Heart right ventricle (tissue), 16 donors: ENCODE results near the gene RNF227. TPM values are rescaled to one million over a fixed set of nuclear protein-coding genes. Genes with fewer than 3 reads are reported as not detected.
A peak's percentile ranks its signal among the peaks of the same experiment; 100 is the strongest.

Source experiments
- ATAC-seq, 8 donors: fragments of 200-7000 bp; cut with Tn5 transposase; one replicate each; pipeline ENCODE4 v1.9.1; 2020; ENCODE audit warnings: mild to moderate bottlenecking in 8 of 8, moderate library complexity in 8 of 8, moderate number of reproducible peaks in 1 of 8
- DNase-seq, 2 donors: peaks; one replicate each; pipeline ENCODE4 v3.0.0-alpha.2; 2020
- H3K27ac ChIP-seq, 10 donors: fragments of 200-600 bp; sonication (generic) in 2 of 10; one replicate each; pipeline versions ENCODE4 v1.5.0 to v1.8.0; 2020 to 2022; ENCODE audit warnings: mild to moderate bottlenecking in 3 of 10
- H3K27me3 ChIP-seq, 7 donors: fragments of 200-600 bp; one replicate each; pipeline ENCODE4 v1.8.0; 2021 to 2022; ENCODE audit warnings: mild to moderate bottlenecking in 2 of 7
- H3K36me3 ChIP-seq, 9 donors: fragments of 200-600 bp; sonication (generic) in 1 of 9; one replicate each; pipeline versions ENCODE4 v1.5.0 to v1.8.0; 2020 to 2022; ENCODE audit warnings: mild to moderate bottlenecking in 2 of 9
- H3K4me1 ChIP-seq, 9 donors: fragments of 200-600 bp; sonication (generic) in 1 of 9; one replicate each; pipeline versions ENCODE4 v1.5.0 to v1.8.0; 2020 to 2022; ENCODE audit warnings: mild to moderate bottlenecking in 4 of 9
- H3K4me3 ChIP-seq, 10 donors: fragments of 200-600 bp; sonication (generic) in 2 of 10; one replicate each; pipeline versions ENCODE4 v1.5.0 to v1.8.0; 2020 to 2022; ENCODE audit warnings: mild to moderate bottlenecking in 7 of 10, moderate library complexity in 2 of 10
- H3K9me3 ChIP-seq, 11 donors: fragments of 200-600 bp in 10 of 11; sonication (generic) in 2 of 11; one replicate each; pipeline versions ENCODE4 v1.5.0 to v1.8.0; 2013 to 2022; ENCODE audit warnings: mild to moderate bottlenecking in 2 of 11, control low read depth in 1 of 11, moderate library complexity in 1 of 11
- WGBS, 2 donors: extraction: QIAGEN DNeasy Blood & Tissue Kit; methylation state at CpG; one replicate each; pipeline ENCODE4 v1.1.7; 2013; ENCODE audit warnings: inconsistent platforms in 1 of 2; 5-methylcytosine and 5-hydroxymethylcytosine counted together
- intact Hi-C, 10 donors: fragments of 100-400 bp; cut with DNase I; formaldehyde crosslinking; loops; one replicate each; pipeline versions ENCODE4 v1.11.1 to v1.14.2; 2022
- polyA plus RNA-seq, 2 donors: library from polyadenylated mRNA; stranded (reverse); fragments of 200-250 nt; gene quantifications; one replicate each; pipeline ENCODE4 v1.2.3, GENCODE V29; 2013
- total RNA-seq, 10 donors: library from RNA; stranded (reverse); fragmentation: NEBNext Ultra II Directional in 3 of 10; extraction: Animal tissue kit (Norgen Biotek cat#: 25700) in 3 of 10; gene quantifications; one replicate each; pipeline versions ENCODE4 v1.2.1 to v1.2.4, GENCODE V29; 2021 to 2023
- TF ChIP-seq, protein P1 (sequence below), 9 donors: fragments of 200-600 bp; sonication (generic) in 2 of 9; IDR thresholded peaks; one replicate each; pipeline versions ENCODE4 v1.5.0 to v1.8.0; 2021 to 2022; ENCODE audit warnings: antibody characterized with exemption in 9 of 9, mild to moderate bottlenecking in 5 of 9, moderate library complexity in 1 of 9
- donor health status: Arrhythmogenic right ventricular cardiomyopathy.
- donor health status: ischemic (EF 13 %, LVEDD 7.1; RV severe dilation, severe dysfunction).
- donor health status: healthy with polysubstance abuse.
- donor health status: DM: no; HTN: yes; CAD: no.
- donor health status: DM: no; HTN: no; CAD: no.
- donor health status: ischemic (EF 25% LVEDD 6.9; RV normal size, moderate dysfunction).
- donor health status: ischemic (EF 25% LVEDD 5.7; RV mildly dilated, moderate dysfunction).
- donor health status: healthy.
- donor health status: DM: yes; HTN: yes; CAD: no.
- donor health status: Ischemic cardiomyopathy.
- donor health status: ischemic (EF 35%, LVEDD 5.7; RV mildly dilated, moderate dysfunction).
- donor health status: nonischemic (EF 11% LVEDD 7.7; RV severe dilation, severe dysfunction).
- donor health status: DM: yes; HTN: yes; CAD: no.
- donor health status: PGD.
- donor health status: ischemic (EF 29% LVEDD 5.4; RV normal size, mild dysfunction).
- donor health status: nonischemic (EF 23%, LVEDD 6.1; RV moderate dilation, normal function).

The RNF227 gene
- total and polyA plus RNA-seq, 12 donors, result 0.15 to 1.9 (median 0.93) TPM

- no peaks in the 10 kb centered on the region for H3K9me3 ChIP-seq
- ATAC-seq (peak in 1 of 8 donors; percentile 16), DNase-seq (no peak)
- TF ChIP-seq, protein P1, sequence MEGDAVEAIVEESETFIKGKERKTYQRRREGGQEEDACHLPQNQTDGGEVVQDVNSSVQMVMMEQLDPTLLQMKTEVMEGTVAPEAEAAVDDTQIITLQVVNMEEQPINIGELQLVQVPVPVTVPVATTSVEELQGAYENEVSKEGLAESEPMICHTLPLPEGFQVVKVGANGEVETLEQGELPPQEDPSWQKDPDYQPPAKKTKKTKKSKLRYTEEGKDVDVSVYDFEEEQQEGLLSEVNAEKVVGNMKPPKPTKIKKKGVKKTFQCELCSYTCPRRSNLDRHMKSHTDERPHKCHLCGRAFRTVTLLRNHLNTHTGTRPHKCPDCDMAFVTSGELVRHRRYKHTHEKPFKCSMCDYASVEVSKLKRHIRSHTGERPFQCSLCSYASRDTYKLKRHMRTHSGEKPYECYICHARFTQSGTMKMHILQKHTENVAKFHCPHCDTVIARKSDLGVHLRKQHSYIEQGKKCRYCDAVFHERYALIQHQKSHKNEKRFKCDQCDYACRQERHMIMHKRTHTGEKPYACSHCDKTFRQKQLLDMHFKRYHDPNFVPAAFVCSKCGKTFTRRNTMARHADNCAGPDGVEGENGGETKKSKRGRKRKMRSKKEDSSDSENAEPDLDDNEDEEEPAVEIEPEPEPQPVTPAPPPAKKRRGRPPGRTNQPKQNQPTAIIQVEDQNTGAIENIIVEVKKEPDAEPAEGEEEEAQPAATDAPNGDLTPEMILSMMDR (IDR thresholded peaks at IDR 0.05), result no peak
- no peaks in the 10 kb centered on the region for H3K4me1 ChIP-seq
- 92 to 96% methylated on average over 9 of the region's 9 CpGs for WGBS, 2 donors
- no peaks in the 10 kb centered on the region for H3K27me3 ChIP-seq
- no peak overlapping the region for H3K27ac ChIP-seq
- no peak overlapping the region for H3K4me3 ChIP-seq
- intact Hi-C loops, result no loop called here
- H3K36me3 ChIP-seq, result peaks cover 0 to 99% (median 54%) of the 10 kb centered on the region in 9 donors
Measured at GRCh38 chr17:7944326-7944725, 28.2 kb upstream of the RNF227 start.

DNA sequence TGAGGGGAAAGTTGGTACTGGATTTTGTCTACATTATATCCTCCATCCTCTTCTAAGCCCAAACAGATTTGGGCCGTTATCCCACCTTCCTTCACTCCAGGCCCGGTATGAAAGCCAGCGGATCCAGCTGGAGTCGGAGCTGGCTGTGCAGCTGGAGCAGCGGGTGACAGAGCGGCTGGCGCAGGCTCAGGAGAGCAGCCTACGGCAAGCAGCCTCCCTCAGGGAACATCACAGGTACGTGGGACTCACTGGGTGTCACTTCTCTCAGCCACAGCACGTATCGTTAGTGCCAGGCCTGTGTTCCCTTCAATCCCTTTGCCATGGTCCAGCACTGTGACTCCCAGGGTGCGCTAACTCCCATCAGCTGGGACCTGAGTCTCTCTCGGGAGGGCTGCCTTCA lies 27.2 kb upstream of the RNF227 start:
- 91 to 93% methylated on average over 13 of the region's 13 CpGs for WGBS, 2 donors
- H3K4me3 ChIP-seq, result no peak overlapping the region
- ATAC-seq (no peak), DNase-seq (no peak)
- H3K4me1 ChIP-seq, result no peaks in the 10 kb centered on the region
- H3K36me3 ChIP-seq, result peaks cover 0 to 99% (median 50%) of the 10 kb centered on the region in 9 donors
- H3K9me3 ChIP-seq, result no peaks in the 10 kb centered on the region
- H3K27me3 ChIP-seq, result no peaks in the 10 kb centered on the region
- TF ChIP-seq, protein P1 (IDR thresholded peaks at IDR 0.05), result no peak
- H3K27ac ChIP-seq, result no peak overlapping the region
- intact Hi-C loops, result no loop called here

DNA sequence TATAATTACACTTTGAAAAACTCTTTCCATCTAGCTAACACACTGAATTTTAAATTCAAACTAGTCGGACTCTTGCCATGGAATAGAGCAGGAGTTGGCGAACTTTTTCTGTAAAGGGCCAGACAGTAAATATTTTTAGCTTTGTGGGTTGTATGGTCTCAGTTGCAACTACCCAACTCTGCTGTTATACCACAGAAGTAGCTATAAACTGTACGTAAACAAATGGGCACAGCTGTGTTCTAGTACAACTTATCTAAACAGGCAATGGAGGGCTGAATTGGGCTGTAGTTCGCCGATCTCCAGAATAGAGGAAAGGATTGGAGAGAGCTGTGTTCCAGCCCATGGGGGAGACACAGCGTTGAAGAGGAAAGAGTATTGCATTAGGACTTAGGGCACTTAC lies 24.7 kb upstream of the RNF227 start:
- ATAC-seq, result no peak
- Histone ChIP-seq H3K9me3 (no peaks in the 10 kb centered on the region), H3K27me3 (no peaks in the 10 kb centered on the region), H3K4me3 (no peak overlapping the region), H3K4me1 (no peaks in the 10 kb centered on the region), H3K27ac (no peak overlapping the region), H3K36me3 (peaks cover 3 to 99% (median 31%) of the 10 kb centered on the region in 9 donors)
- intact Hi-C loops, result no loop called here
- WGBS, 2 donors, result 94 to 95% methylated on average over 6 of the region's 6 CpGs
- TF ChIP-seq, protein P1 (IDR thresholded peaks at IDR 0.05), result no peak
- DNase-seq, result no peak

DNA sequence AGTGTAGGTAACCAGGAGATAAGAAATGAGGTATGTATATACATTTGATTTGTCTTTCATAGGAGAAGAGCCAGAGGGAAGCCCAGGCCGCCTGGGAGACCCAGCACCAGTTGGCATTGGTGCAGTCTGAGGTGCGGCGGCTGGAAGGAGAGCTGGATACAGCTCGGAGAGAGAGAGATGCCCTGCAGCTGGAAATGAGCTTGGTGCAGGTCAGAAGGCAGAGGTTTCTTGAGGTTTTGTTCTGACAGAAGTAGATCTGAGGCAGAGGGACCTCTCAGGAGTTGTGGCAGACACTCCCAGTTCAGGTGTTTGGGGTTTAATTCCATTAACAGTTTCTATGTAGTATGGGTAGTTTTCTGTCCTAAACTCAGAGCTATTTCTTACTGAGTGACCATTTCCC lies 23.9 kb upstream of the RNF227 start:
- DNase-seq, result no peak
- no peak for ATAC-seq
- no peaks in the 10 kb centered on the region for H3K27me3 ChIP-seq
- peaks cover 0 to 99% (median 24%) of the 10 kb centered on the region in 9 donors for H3K36me3 ChIP-seq
- 94 to 97% methylated on average over 4 of the region's 4 CpGs for WGBS, 2 donors
- H3K9me3 ChIP-seq, result no peaks in the 10 kb centered on the region
- TF ChIP-seq, protein P1 (IDR thresholded peaks at IDR 0.05), result no peak
- no peak overlapping the region for H3K4me3 ChIP-seq
- no peak overlapping the region for H3K27ac ChIP-seq
- H3K4me1 ChIP-seq, result no peaks in the 10 kb centered on the region
- intact Hi-C loops, result no loop called here
